WTC11 (cell line): ENCODE results near the gene FOXP1. TPM values are rescaled to one million over a fixed set of nuclear protein-coding genes. Genes with fewer than 3 reads are reported as not detected.

Source experiments
- ATAC-seq: fragments of 200-7000 bp; cut with Tn5 transposase; 2 replicates; pipeline ENCODE4 v1.10.0; 2021; ENCODE audit warnings: mild to moderate bottlenecking, moderate library complexity
- CTCF ChIA-PET: fragments of 300-600 bp; sonication (Branson Sonifier 250); formaldehyde crosslinking; loops from one replicate; lab custom pipeline; 2021; ENCODE audit warnings: antibody characterized with exemption; lab: Charles Lee
- POLR2A ChIA-PET: fragments of 350-600 bp; sonication (Branson Sonifier 250); formaldehyde crosslinking; loops from one replicate; lab custom pipeline; 2021; ENCODE audit warnings: antibody characterized with exemption; lab: Charles Lee
- DNase-seq: peaks from one replicate; pipeline ENCODE4 v3.0.0; 2021; ENCODE audit warnings: low spot score
- H3K27ac Mint-ChIP-seq: 2 replicates; pipeline ENCODE4 v1.8.0; 2021; ENCODE audit warnings: mixed read lengths
- H3K27me3 Mint-ChIP-seq: 2 replicates; pipeline ENCODE4 v1.8.0; 2021; ENCODE audit warnings: low read depth, mild to moderate bottlenecking, moderate library complexity, mixed read lengths
- H3K36me3 Mint-ChIP-seq: 2 replicates; pipeline ENCODE4 v1.8.0; 2021; ENCODE audit warnings: mixed read lengths
- H3K4me1 Mint-ChIP-seq: 2 replicates; pipeline ENCODE4 v1.8.0; 2022; ENCODE audit warnings: mixed read lengths
- H3K4me3 Mint-ChIP-seq: 2 replicates; pipeline ENCODE4 v1.8.0; 2021; ENCODE audit warnings: mild to moderate bottlenecking, moderate library complexity, mixed read lengths
- H3K9me3 Mint-ChIP-seq: 2 replicates; pipeline ENCODE4 v1.8.0; 2021; ENCODE audit warnings: mixed read lengths
- ATF6 ChIP-seq: sonication (generic); formaldehyde crosslinking; IDR thresholded peaks from 2 replicates; pipeline ENCODE4 v1.8.1; 2023; ENCODE audit warnings: mild to moderate bottlenecking, missing genetic modification reagents
- CREB1 ChIP-seq: sonication (generic); formaldehyde crosslinking; IDR thresholded peaks from 2 replicates; pipeline ENCODE4 v1.8.0; 2023; ENCODE audit warnings: mild to moderate bottlenecking, missing genetic modification reagents
- ELF4 ChIP-seq: sonication (generic); formaldehyde crosslinking; IDR thresholded peaks from 2 replicates; pipeline ENCODE4 v1.8.1; 2022; ENCODE audit warnings: low read depth, mild to moderate bottlenecking, moderate library complexity, missing genetic modification reagents
- ERG ChIP-seq: fragments of 250-450 bp; sonication (Bioruptor Pico); IDR thresholded peaks from 2 replicates; pipeline ENCODE4 v1.8.0; 2021; ENCODE audit warnings: mild to moderate bottlenecking
- ETV6 ChIP-seq: sonication (generic); formaldehyde crosslinking; IDR thresholded peaks from 2 replicates; pipeline ENCODE4 v1.8.1; 2022; ENCODE audit warnings: mild to moderate bottlenecking, missing genetic modification reagents
- FOXP1 ChIP-seq: sonication (generic); formaldehyde crosslinking; IDR thresholded peaks from 2 replicates; pipeline ENCODE4 v1.8.0; 2022; ENCODE audit warnings: missing genetic modification reagents, mild to moderate bottlenecking, moderate library complexity, borderline replicate concordance
- GRHL2 ChIP-seq: fragments of 250-450 bp; sonication (Bioruptor Pico); IDR thresholded peaks from 2 replicates; pipeline ENCODE4 v1.8.0; 2022; ENCODE audit warnings: mild to moderate bottlenecking, moderate library complexity; ENCODE audit not compliant: insufficient replicate concordance, severe bottlenecking
- IRF2 ChIP-seq: sonication (generic); formaldehyde crosslinking; IDR thresholded peaks from 2 replicates; pipeline ENCODE4 v1.8.0; 2022; ENCODE audit warnings: low read depth, missing genetic modification reagents, borderline replicate concordance
- KAT7 ChIP-seq: sonication (generic); formaldehyde crosslinking; IDR thresholded peaks from 2 replicates; pipeline ENCODE4 v1.8.1; 2023; ENCODE audit warnings: missing genetic modification reagents, mild to moderate bottlenecking, borderline replicate concordance
- NFYB ChIP-seq: sonication (generic); formaldehyde crosslinking; conservative IDR thresholded peaks from 2 replicates; pipeline ENCODE4 v1.8.0; 2022; ENCODE audit warnings: low read depth, missing genetic modification reagents
- NR2C2 ChIP-seq: sonication (generic); formaldehyde crosslinking; IDR thresholded peaks from 2 replicates; pipeline ENCODE4 v1.8.0; 2022; ENCODE audit warnings: mild to moderate bottlenecking, missing genetic modification reagents
- PRDM15 ChIP-seq: sonication (generic); formaldehyde crosslinking; IDR thresholded peaks from 2 replicates; pipeline ENCODE4 v1.8.0; 2022; ENCODE audit warnings: missing genetic modification reagents
- PRRX2 ChIP-seq: fragments of 250-450 bp; sonication (Bioruptor Pico); IDR thresholded peaks from 2 replicates; pipeline ENCODE4 v1.8.0; 2021; ENCODE audit warnings: mild to moderate bottlenecking
- SMAD4 ChIP-seq: sonication (generic); formaldehyde crosslinking; IDR thresholded peaks from 2 replicates; pipeline ENCODE4 v1.8.0; 2022; ENCODE audit warnings: mild to moderate bottlenecking, missing genetic modification reagents
- USF1 ChIP-seq: sonication (generic); formaldehyde crosslinking; IDR thresholded peaks from 2 replicates; pipeline ENCODE4 v1.8.0; 2022; ENCODE audit warnings: mild to moderate bottlenecking, missing genetic modification reagents
- ZNF232 ChIP-seq: sonication (generic); formaldehyde crosslinking; IDR thresholded peaks from 2 replicates; pipeline ENCODE4 v1.8.0; 2022; ENCODE audit warnings: mild to moderate bottlenecking, missing genetic modification reagents
- ZNF512 ChIP-seq: sonication (generic); formaldehyde crosslinking; IDR thresholded peaks from 2 replicates; pipeline ENCODE4 v1.8.1; 2022; ENCODE audit warnings: missing genetic modification reagents, borderline replicate concordance
- total RNA-seq: library from RNA; stranded (reverse); gene quantifications from 3 replicates; pipeline ENCODE4 v1.2.3, GENCODE V29; 2021

FOXP1 gene
- total RNA-seq, 1 experiment from 2014 or later: 25.8 TPM

GRCh38 chr3:71191031-71191482 is 392.5 kb downstream of the FOXP1 start (continued):
- TF ChIP-seq USF1 (CRISPR knock-in tag): no peak
- no peak for TF ChIP-seq GRHL2 (CRISPR knock-in tag)
- TF ChIP-seq ATF6 (CRISPR knock-in tag): no peak

- H3K4me1 Mint-ChIP-seq: peaks cover 6% of the 10 kb centered on the region
- no peaks in the 10 kb centered on the region for H3K9me3 Mint-ChIP-seq
- ATAC-seq (no peak), DNase-seq (no peak)
- no peak overlapping the region for H3K4me3 Mint-ChIP-seq
- no peak for TF ChIP-seq ELF4 (CRISPR knock-in tag)
- TF ChIP-seq FOXP1 (CRISPR knock-in tag): no peak
- 0 out of 2 replicates have a peak, but pooled peaks cover 3% of the 10 kb centered on the region for H3K36me3 Mint-ChIP-seq
- POLR2A ChIA-PET: no interaction called here
- H3K27me3 Mint-ChIP-seq: no peaks in the 10 kb centered on the region
- CTCF ChIA-PET: no interaction called here
- H3K27ac Mint-ChIP-seq: no peak overlapping the region
Observed at GRCh38 chr3:71189480-71189879, 394.0 kb downstream of the FOXP1 start.

GRCh38 chr3:71187715-71188114 is 395.8 kb downstream of the FOXP1 start:
- peaks cover 16% of the 10 kb centered on the region for H3K4me1 Mint-ChIP-seq
- DNase-seq (no peak), ATAC-seq (no peak)
- CTCF ChIA-PET: no interaction called here
- H3K27me3 Mint-ChIP-seq: no peaks in the 10 kb centered on the region
- H3K36me3 Mint-ChIP-seq: no peaks in the 10 kb centered on the region
- POLR2A ChIA-PET: no interaction called here
- H3K9me3 Mint-ChIP-seq: no peaks in the 10 kb centered on the region
- TF ChIP-seq USF1 (CRISPR knock-in tag) (no peak), PRRX2 (CRISPR knock-in tag) (no peak), CREB1 (no peak)
- no peak overlapping the region for H3K27ac Mint-ChIP-seq
- no peak overlapping the region for H3K4me3 Mint-ChIP-seq

- H3K27me3 Mint-ChIP-seq: no peaks in the 10 kb centered on the region
- no peaks in the 10 kb centered on the region for H3K9me3 Mint-ChIP-seq
- no peaks in the 10 kb centered on the region for H3K36me3 Mint-ChIP-seq
- ATAC-seq: no peak
- ChIA-PET CTCF (no interaction called here), POLR2A (no interaction called here)
- H3K4me1 Mint-ChIP-seq: peaks cover 16% of the 10 kb centered on the region
- H3K27ac Mint-ChIP-seq: no peak overlapping the region
- no peak overlapping the region for H3K4me3 Mint-ChIP-seq
- no peak for DNase-seq
- TF ChIP-seq PRDM15 (CRISPR knock-in tag) (no peak), ZNF512 (CRISPR knock-in tag) (no peak), ZNF232 (CRISPR knock-in tag) (no peak), ATF6 (CRISPR knock-in tag) (no peak), IRF2 (CRISPR knock-in tag) (no peak), KAT7 (CRISPR knock-in tag) (no peak), NR2C2 (CRISPR knock-in tag) (no peak), USF1 (CRISPR knock-in tag) (no peak), ERG (no peak), SMAD4 (CRISPR knock-in tag) (no peak), ETV6 (CRISPR knock-in tag) (no peak), NFYB (CRISPR knock-in tag) (no peak)
Observed at GRCh38 chr3:71186801-71187200, 396.7 kb downstream of the FOXP1 start.
